Lower lobe of right lung (tissue), 2 donors: ENCODE data around the gene EPHB4. TPM values are rescaled to one million over a fixed set of nuclear protein-coding genes. Genes with fewer than 3 reads are reported as not detected.
A peak's percentile ranks its signal among the peaks of the same experiment; 100 is the strongest.

Source experiments
- ATAC-seq, 2 donors: fragments of 200-7000 bp; cut with Tn5 transposase; one replicate each; pipeline ENCODE4 v1.9.1; 2020 to 2022; ENCODE audit warnings: mild to moderate bottlenecking in 2 of 2, moderate library complexity in 2 of 2
- DNase-seq: peaks from one replicate; pipeline ENCODE4 v3.0.0-alpha.2; 2020
- H3K27ac ChIP-seq: fragments of 200-600 bp; one replicate; pipeline ENCODE4 v1.8.0; 2022
- H3K27me3 ChIP-seq: fragments of 200-600 bp; one replicate; pipeline ENCODE4 v1.8.0; 2022; ENCODE audit warnings: low read depth
- H3K36me3 ChIP-seq: fragments of 200-600 bp; one replicate; pipeline ENCODE4 v1.8.0; 2022; ENCODE audit warnings: mild to moderate bottlenecking
- H3K4me1 ChIP-seq: fragments of 200-600 bp; one replicate; pipeline ENCODE4 v1.8.0; 2022
- H3K4me3 ChIP-seq: fragments of 200-600 bp; one replicate; pipeline ENCODE4 v1.8.0; 2022; ENCODE audit warnings: mild to moderate bottlenecking
- H3K9me3 ChIP-seq: fragments of 200-600 bp; one replicate; pipeline ENCODE4 v1.8.0; 2022
- CTCF ChIP-seq: fragments of 200-600 bp; IDR thresholded peaks from one replicate; pipeline ENCODE4 v1.8.0; 2022; ENCODE audit warnings: antibody characterized with exemption, mild to moderate bottlenecking
- intact Hi-C: fragments of 100-400 bp; cut with DNase I; formaldehyde crosslinking; loops from one replicate; pipeline ENCODE4 v1.11.0; 2022
- total RNA-seq: library from RNA; stranded (reverse); fragmentation: NEBNext Ultra II Directional; extraction: Animal tissue kit (Norgen Biotek cat#: 25700); gene quantifications from one replicate; pipeline ENCODE4 v1.2.1, GENCODE V29; 2021
- donor health status: DM: no; HTN: yes; CAD: no; lungs with severe emphysema.

EPHB4 gene
- total RNA-seq, 1 donor from 2014 or later, result 68.6 TPM

DNA sequence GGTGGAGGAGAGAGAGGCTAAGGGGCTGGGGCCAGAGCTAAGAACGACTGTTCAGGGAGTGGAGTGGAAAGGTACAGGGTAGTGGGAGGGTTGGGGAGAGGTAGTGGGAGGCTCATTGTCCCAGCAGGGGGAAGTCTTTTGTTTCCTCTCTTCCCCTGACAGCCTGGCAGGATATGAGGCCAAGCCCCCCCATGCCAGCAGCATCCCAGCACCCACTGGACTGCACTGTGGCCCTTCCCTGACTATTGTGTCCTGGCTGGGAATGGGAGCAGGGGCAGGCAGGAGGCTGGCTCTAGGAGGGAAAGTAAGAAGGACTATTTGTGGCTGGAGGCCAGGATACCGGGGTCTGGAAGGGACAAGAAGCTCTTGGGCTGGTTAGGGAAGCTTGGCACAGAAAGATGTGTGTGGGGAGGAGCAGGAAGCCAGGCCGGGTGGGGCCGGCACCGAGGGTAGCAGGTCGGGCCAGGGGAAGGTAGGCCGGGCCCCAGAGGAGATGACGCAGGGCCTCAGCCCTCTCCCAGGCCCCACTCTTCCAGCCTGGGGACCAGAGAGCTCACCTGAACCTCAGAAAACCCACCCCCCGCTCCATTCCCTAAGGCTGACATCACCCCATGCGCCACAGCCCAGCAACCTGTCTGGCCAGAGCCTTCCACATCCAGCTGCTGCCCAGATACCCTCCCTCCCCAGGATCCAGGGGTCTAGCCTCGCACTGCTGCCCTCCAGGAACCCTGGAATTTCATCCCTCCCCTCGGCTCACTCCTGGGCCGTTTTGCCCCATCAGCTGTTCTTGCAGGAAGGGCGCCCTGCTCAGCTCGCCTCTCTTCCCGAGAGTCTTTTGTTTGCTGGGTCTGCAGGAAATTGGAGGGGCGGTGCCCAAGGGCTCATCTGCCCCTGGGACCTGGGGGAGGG lies 8.8 kb upstream of the EPHB4 start:
- intact Hi-C loops, result no loop called here
- H3K27ac ChIP-seq, result peak overlapping the region; percentile 87
- H3K9me3 ChIP-seq, result no peaks in the 10 kb centered on the region
- H3K4me1 ChIP-seq, result peaks cover 14% of the 10 kb centered on the region
- no peaks in the 10 kb centered on the region for H3K36me3 ChIP-seq
- peak overlapping the region; percentile 57 for H3K4me3 ChIP-seq
- DNase-seq (peak; percentile 65), ATAC-seq (peak; percentile 74 to 79)
- TF ChIP-seq CTCF, result no peak
- no peaks in the 10 kb centered on the region for H3K27me3 ChIP-seq

DNA sequence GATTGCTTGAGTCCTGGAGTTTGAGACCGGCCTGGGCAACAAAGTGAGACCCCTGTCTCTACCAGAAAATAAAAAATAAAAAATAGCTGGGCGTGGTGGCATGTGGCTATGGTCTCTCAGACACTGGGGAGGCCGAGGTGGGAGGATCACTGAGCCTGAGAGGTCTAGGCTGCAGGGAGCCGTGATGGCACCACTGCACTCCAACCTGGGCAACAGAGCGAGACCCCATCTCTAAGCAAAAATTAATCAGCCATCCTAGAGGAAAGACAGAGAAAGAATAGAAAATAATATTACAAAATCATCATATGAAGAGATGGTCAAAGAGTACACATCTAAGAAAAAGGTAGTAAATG lies 4.9 kb upstream of the EPHB4 start:
- H3K36me3 ChIP-seq, result no peaks in the 10 kb centered on the region
- H3K4me1 ChIP-seq, result peaks cover 28% of the 10 kb centered on the region
- no peaks in the 10 kb centered on the region for H3K9me3 ChIP-seq
- no peak overlapping the region for H3K27ac ChIP-seq
- intact Hi-C loops, result no loop called here
- H3K4me3 ChIP-seq, result no peak overlapping the region
- H3K27me3 ChIP-seq, result peaks cover 22% of the 10 kb centered on the region
- no peak for DNase-seq
- ATAC-seq, result no peak
- no peak for TF ChIP-seq CTCF

DNA sequence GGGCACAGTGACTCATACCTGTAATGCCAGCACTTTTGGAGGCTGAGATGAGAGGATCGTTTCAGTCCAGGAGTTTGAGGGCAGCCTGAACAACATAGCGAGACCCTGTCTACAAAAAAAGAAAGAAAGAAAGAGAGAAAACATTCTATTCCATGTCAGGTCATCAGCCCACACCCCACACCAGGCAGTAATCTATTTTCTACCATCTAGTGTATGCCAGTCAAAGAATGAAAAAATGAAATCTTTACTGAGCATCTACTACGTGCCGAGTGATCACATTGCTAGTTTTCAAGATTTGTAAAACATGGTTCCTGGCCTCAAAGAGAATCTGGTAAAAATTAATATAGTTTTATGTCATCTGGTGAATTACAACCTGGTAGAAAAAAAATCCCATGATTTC lies 3.1 kb upstream of the EPHB4 start:
- no peak overlapping the region for H3K27ac ChIP-seq
- no peaks in the 10 kb centered on the region for H3K36me3 ChIP-seq
- peaks cover 25% of the 10 kb centered on the region for H3K4me1 ChIP-seq
- peaks cover 22% of the 10 kb centered on the region for H3K27me3 ChIP-seq
- no peak overlapping the region for H3K4me3 ChIP-seq
- intact Hi-C loops, result no loop called here
- DNase-seq (no peak), ATAC-seq (no peak)
- H3K9me3 ChIP-seq, result no peaks in the 10 kb centered on the region
- no peak for TF ChIP-seq CTCF

DNA sequence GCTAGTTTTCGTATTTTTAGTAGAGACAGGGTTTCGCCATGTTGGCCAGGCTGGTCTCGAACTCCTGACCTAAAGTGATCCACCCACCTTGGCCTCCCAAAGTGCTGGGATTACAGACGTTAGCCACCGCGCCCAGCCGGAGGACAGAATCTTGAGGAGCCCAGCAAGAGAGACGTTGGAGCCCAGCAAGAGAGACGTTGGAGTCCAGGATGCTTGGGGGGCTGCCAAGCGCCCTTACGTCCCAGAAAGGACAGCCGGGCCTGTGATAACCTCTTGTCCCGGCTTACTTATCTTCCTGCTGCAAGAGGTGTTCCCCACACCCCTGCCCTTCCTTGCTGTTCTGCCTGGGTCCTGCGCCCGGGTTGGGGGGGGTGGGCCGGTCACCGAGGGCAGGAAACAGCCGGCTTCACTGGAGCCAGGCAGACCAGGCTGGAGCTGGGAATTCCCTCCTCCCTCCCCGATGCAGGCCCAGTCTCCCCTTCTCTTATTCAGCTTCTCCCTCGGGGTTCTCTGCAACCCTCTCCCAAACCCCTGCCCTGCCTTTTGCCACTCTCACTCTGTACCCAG lies 1.9 kb upstream of the EPHB4 start:
- peaks cover 22% of the 10 kb centered on the region for H3K27me3 ChIP-seq
- H3K4me1 ChIP-seq, result peaks cover 28% of the 10 kb centered on the region
- H3K9me3 ChIP-seq, result no peaks in the 10 kb centered on the region
- H3K4me3 ChIP-seq, result peak overlapping the region; percentile 72
- peak in 1 of 2 donors; percentile 11 for ATAC-seq
- intact Hi-C loops, result no loop called here
- DNase-seq, result no peak
- TF ChIP-seq CTCF, result no peak
- H3K36me3 ChIP-seq, result peaks cover 3% of the 10 kb centered on the region
- H3K27ac ChIP-seq, result peak overlapping the region; percentile 80

GRCh38 chr7:100826514-100827329 lies 601 bp downstream of the EPHB4 start:
- TF ChIP-seq CTCF, result no peak
- DNase-seq, result no peak
- Histone ChIP-seq H3K36me3 (peaks cover 28% of the 10 kb centered on the region), H3K4me1 (peaks cover 28% of the 10 kb centered on the region), H3K4me3 (peak overlapping the region; percentile 72), H3K9me3 (no peaks in the 10 kb centered on the region), H3K27ac (peak overlapping the region; percentile 80), H3K27me3 (peaks cover 22% of the 10 kb centered on the region)
- ATAC-seq, result peak; percentile 23 to 43
- intact Hi-C loops, result no loop called here
